ENCODE measurements around the gene RPUSD1. TPM values are rescaled to one million over a fixed set of nuclear protein-coding genes. Genes with fewer than 3 reads are reported as not detected.

Gene RPUSD1
- total RNA-seq, 1 experiment from 2014 or later = 45.1 TPM

GRCh38 chr16:760065-760464, 28.1 kb downstream of the RPUSD1 start:
- POLR2A ChIA-PET = no interaction called here
- H3K27ac Mint-ChIP-seq = no peak overlapping the region
- no peak for DNase-seq (ENCODE audit: low spot score)
- no peaks in the 10 kb centered on the region for H3K4me1 Mint-ChIP-seq
- peaks cover 6% of the 10 kb centered on the region; the same call in 1 of the 2 replicates for H3K27me3 Mint-ChIP-seq (ENCODE audit: low read depth)
- no peak overlapping the region for H3K4me3 Mint-ChIP-seq
- TF ChIP-seq CBFB (CRISPR knock-in tag; IDR thresholded peaks at IDR 0.05; ENCODE audit: low read depth) (no peak), NFYB (CRISPR knock-in tag; conservative IDR thresholded peaks at IDR 0.05; ENCODE audit: low read depth) (no peak), ELF4 (CRISPR knock-in tag; IDR thresholded peaks at IDR 0.05; ENCODE audit: low read depth) (no peak), TEAD4 (CRISPR knock-in tag; IDR thresholded peaks at IDR 0.05) (no peak), MXD4 (CRISPR knock-in tag; IDR thresholded peaks at IDR 0.05; ENCODE audit: borderline replicate concordance) (no peak), JAZF1 (CRISPR knock-in tag; IDR thresholded peaks at IDR 0.05) (no peak), KAT7 (CRISPR knock-in tag; IDR thresholded peaks at IDR 0.05; ENCODE audit: borderline replicate concordance) (no peak), ZNF512 (CRISPR knock-in tag; IDR thresholded peaks at IDR 0.05; ENCODE audit: borderline replicate concordance) (no peak), CREM (CRISPR knock-in tag; IDR thresholded peaks at IDR 0.05) (no peak), RELA (CRISPR knock-in tag; IDR thresholded peaks at IDR 0.05; ENCODE audit: borderline replicate concordance) (no peak), ATF6 (CRISPR knock-in tag; IDR thresholded peaks at IDR 0.05) (no peak), AFF4 (CRISPR knock-in tag; IDR thresholded peaks at IDR 0.05; ENCODE audit: borderline replicate concordance) (no peak), ZNF532 (CRISPR knock-in tag; IDR thresholded peaks at IDR 0.05; ENCODE audit: borderline replicate concordance) (no peak), NFATC4 (CRISPR knock-in tag; IDR thresholded peaks at IDR 0.05) (no peak)
- peaks cover 5% of the 10 kb centered on the region for H3K9me3 Mint-ChIP-seq
- no peaks in the 10 kb centered on the region; the same call in 1 of the 2 replicates for H3K36me3 Mint-ChIP-seq
- CTCF ChIA-PET = interaction anchor here (0.9 to 1.6 kb wide), 6 partner anchors 14 to 47 kb away, joined by 3 to 4 read pairs (median 4); partner anchors contain the start of gene CIAO3
- ATAC-seq = no peak
